ENCODE data around the gene GATA3.

Gene GATA3

GRCh38 chr10:8114741-8115617 is 60.5 kb downstream of the GATA3 start:
- no peak overlapping the region for H3K9ac ChIP-seq
- no peak overlapping the region for H3K4me3 ChIP-seq (ENCODE audit: low read depth, low read length)
- no peaks in the 10 kb centered on the region for H3K79me2 ChIP-seq
- H3K4me2 ChIP-seq (ENCODE audit: low read length), result no peak overlapping the region
- no peak overlapping the region for H3K27ac ChIP-seq
- no peaks in the 10 kb centered on the region for H3K27me3 ChIP-seq (ENCODE audit: control insufficient read depth, insufficient read depth, low read length)
- H3K4me1 ChIP-seq, result no peaks in the 10 kb centered on the region
- no peak for TF ChIP-seq CTCF (IDR thresholded peaks at IDR 0.05)
- no peaks in the 10 kb centered on the region for H3K9me3 ChIP-seq (ENCODE audit: control insufficient read depth, low read length)
- no peak overlapping the region for H2AFZ ChIP-seq
- no peaks in the 10 kb centered on the region for H3K36me3 ChIP-seq (ENCODE audit: control insufficient read depth, insufficient read depth, low read length)

GRCh38 chr10:8115618-8115980 is 61.1 kb downstream of the GATA3 start:
- Histone ChIP-seq H3K36me3 (ENCODE audit: control insufficient read depth, insufficient read depth, low read length) (no peaks in the 10 kb centered on the region), H3K4me3 (ENCODE audit: low read depth, low read length) (no peak overlapping the region), H3K79me2 (no peaks in the 10 kb centered on the region), H3K4me1 (no peaks in the 10 kb centered on the region), H3K9ac (no peak overlapping the region), H3K4me2 (ENCODE audit: low read length) (no peak overlapping the region), H3K9me3 (ENCODE audit: control insufficient read depth, low read length) (no peaks in the 10 kb centered on the region), H3K27ac (no peak overlapping the region), H3K27me3 (ENCODE audit: control insufficient read depth, insufficient read depth, low read length) (no peaks in the 10 kb centered on the region), H2AFZ (no peak overlapping the region)
- TF ChIP-seq CTCF (IDR thresholded peaks at IDR 0.05), result no peak

GRCh38 chr10:8116474-8116873 is 62.0 kb downstream of the GATA3 start:
- no peaks in the 10 kb centered on the region for H3K27me3 ChIP-seq (ENCODE audit: control insufficient read depth, insufficient read depth, low read length)
- H3K9me3 ChIP-seq (ENCODE audit: control insufficient read depth, low read length), result no peaks in the 10 kb centered on the region
- no peak for TF ChIP-seq CTCF (IDR thresholded peaks at IDR 0.05)
- H3K27ac ChIP-seq, result no peak overlapping the region
- H3K4me3 ChIP-seq (ENCODE audit: low read depth, low read length), result no peak overlapping the region
- H3K9ac ChIP-seq, result no peak overlapping the region
- no peak overlapping the region for H2AFZ ChIP-seq
- no peaks in the 10 kb centered on the region for H3K79me2 ChIP-seq
- H3K36me3 ChIP-seq (ENCODE audit: control insufficient read depth, insufficient read depth, low read length), result no peaks in the 10 kb centered on the region
- no peaks in the 10 kb centered on the region for H3K4me1 ChIP-seq
- H3K4me2 ChIP-seq (ENCODE audit: low read length), result no peak overlapping the region

GRCh38 chr10:8116926-8117493 is 62.5 kb downstream of the GATA3 start:
- Histone ChIP-seq H3K27ac (no peak overlapping the region), H3K9ac (no peak overlapping the region), H3K4me2 (ENCODE audit: low read length) (no peak overlapping the region), H3K4me3 (ENCODE audit: low read depth, low read length) (no peak overlapping the region), H2AFZ (no peak overlapping the region), H3K79me2 (no peaks in the 10 kb centered on the region), H3K36me3 (ENCODE audit: control insufficient read depth, insufficient read depth, low read length) (no peaks in the 10 kb centered on the region), H3K4me1 (no peaks in the 10 kb centered on the region), H3K9me3 (ENCODE audit: control insufficient read depth, low read length) (no peaks in the 10 kb centered on the region), H3K27me3 (ENCODE audit: control insufficient read depth, insufficient read depth, low read length) (no peaks in the 10 kb centered on the region)
- TF ChIP-seq CTCF (IDR thresholded peaks at IDR 0.05), result no peak
